Loucy (cell line): ENCODE measurements around the gene NDUFV1.
"Not testable (repeated sequence)": the region's sequence is repeated elsewhere in the genome, so short reads cannot be mapped to it uniquely, and the experiment has no call there.

Experiments
- H2AFZ ChIP-seq: fragments of 200-600 bp; sonication (generic); 2 replicates; pipeline ENCODE4 v1.6.0; 2016; ENCODE audit warnings: antibody characterized with exemption, mild to moderate bottlenecking, low read length, moderate library complexity
- H3F3A ChIP-seq: fragments of 200-600 bp; 2 replicates; pipeline ENCODE4 v1.6.0; 2016; ENCODE audit warnings: antibody characterized with exemption, low read depth, mild to moderate bottlenecking
- H3K27me3 ChIP-seq: fragments of 200-600 bp; sonication (generic); 2 replicates; pipeline ENCODE4 v1.6.1; 2014; ENCODE audit warnings: low read length, mild to moderate bottlenecking; ENCODE audit not compliant: insufficient read depth, poor library complexity, severe bottlenecking
- H3K36me3 ChIP-seq: fragments of 200-600 bp; sonication (generic); 2 replicates; pipeline ENCODE4 v1.6.1; 2016; ENCODE audit warnings: low read length; ENCODE audit not compliant: insufficient read depth
- H3K4me1 ChIP-seq: fragments of 200-600 bp; sonication (generic); 2 replicates; pipeline ENCODE4 v1.5.1; 2014; ENCODE audit warnings: low read length, mild to moderate bottlenecking; ENCODE audit not compliant: insufficient read depth, poor library complexity, severe bottlenecking
- H3K4me2 ChIP-seq: fragments of 200-600 bp; sonication (generic); 2 replicates; pipeline ENCODE4 v1.6.0; 2014; ENCODE audit warnings: antibody characterized with exemption, low read length, low read depth, mild to moderate bottlenecking; ENCODE audit not compliant: poor library complexity, severe bottlenecking
- H3K4me3 ChIP-seq: fragments of 200-600 bp; sonication (generic); 2 replicates; pipeline ENCODE4 v1.5.1; 2014; ENCODE audit warnings: low read length, mild to moderate bottlenecking, mixed read lengths; ENCODE audit not compliant: poor library complexity, severe bottlenecking
- H3K79me2 ChIP-seq: fragments of 200-600 bp; sonication (generic); 2 replicates; pipeline ENCODE4 v1.6.1; 2014; ENCODE audit warnings: low read length; ENCODE audit not compliant: insufficient read depth
- H3K9ac ChIP-seq: fragments of 200-600 bp; sonication (generic); 2 replicates; pipeline ENCODE4 v1.6.0; 2014; ENCODE audit warnings: mild to moderate bottlenecking, low read depth, low read length, moderate library complexity; ENCODE audit not compliant: poor library complexity, severe bottlenecking
- H3K9me2 ChIP-seq: fragments of 200-600 bp; sonication (generic); replicated peaks from 2 replicates; pipeline ENCODE4 v1.6.1; 2016; ENCODE audit warnings: low read depth, low read length, mixed read lengths
- H3K9me3 ChIP-seq: fragments of 200-600 bp; sonication (generic); 2 replicates; pipeline ENCODE4 v1.6.1; 2014; ENCODE audit warnings: mild to moderate bottlenecking, antibody characterized with exemption, low read length, low read depth; ENCODE audit not compliant: insufficient read depth
- H4K20me1 ChIP-seq: fragments of 200-600 bp; sonication (generic); 2 replicates; pipeline ENCODE4 v1.6.0; 2014; ENCODE audit warnings: antibody characterized with exemption, low read length, mild to moderate bottlenecking; ENCODE audit not compliant: insufficient read depth, poor library complexity, severe bottlenecking
- CTCF ChIP-seq: fragments of 200-600 bp; sonication (generic); conservative IDR thresholded peaks from 2 replicates; pipeline ENCODE4 v1.5.1; 2014; ENCODE audit warnings: mild to moderate bottlenecking, antibody characterized with exemption, low read length
- EZH2phosphoT487 ChIP-seq: fragments of 200-600 bp; IDR thresholded peaks from 2 replicates; pipeline ENCODE4 v1.6.1; 2018; ENCODE audit warnings: antibody characterized with exemption, mild to moderate bottlenecking, moderate library complexity, borderline replicate concordance

The NDUFV1 gene

GRCh38 chr11:67654225-67654624 lies 47.5 kb downstream of the NDUFV1 start:
- H3K36me3 ChIP-seq, result no peaks in the 10 kb centered on the region
- no peaks in the 10 kb centered on the region for H3K9me2 ChIP-seq
- H3K4me2 ChIP-seq, result no peak overlapping the region
- TF ChIP-seq EZH2phosphoT487 (no peak), CTCF (no peak)
- no peak overlapping the region for H3K4me3 ChIP-seq
- no peaks in the 10 kb centered on the region for H4K20me1 ChIP-seq
- H3K9me3 ChIP-seq, result no peaks in the 10 kb centered on the region; the same call in 1 of the 2 replicates
- no peak overlapping the region for H3K9ac ChIP-seq
- H3K4me1 ChIP-seq, result peaks cover 42% of the 10 kb centered on the region
- no peaks in the 10 kb centered on the region for H3K79me2 ChIP-seq
- no peak overlapping the region for H2AFZ ChIP-seq
- H3F3A ChIP-seq, result 0 out of 2 replicates have a peak, but pooled peaks cover 2% of the 10 kb centered on the region
- no peaks in the 10 kb centered on the region for H3K27me3 ChIP-seq

GRCh38 chr11:67656278-67656922 lies 49.7 kb downstream of the NDUFV1 start:
- Histone ChIP-seq H3K9ac (no peak overlapping the region), H3K9me3 (no peaks in the 10 kb centered on the region; the same call in 1 of the 2 replicates), H3K4me1 (peaks cover 25% of the 10 kb centered on the region), H4K20me1 (no peaks in the 10 kb centered on the region), H3K4me2 (no peak overlapping the region), H3K27me3 (no peaks in the 10 kb centered on the region), H3K36me3 (no peaks in the 10 kb centered on the region), H3F3A (0 out of 2 replicates have a peak, but pooled peaks cover 2% of the 10 kb centered on the region), H3K4me3 (no peak overlapping the region), H2AFZ (no peak overlapping the region), H3K79me2 (no peaks in the 10 kb centered on the region), H3K9me2 (no peaks in the 10 kb centered on the region)
- TF ChIP-seq EZH2phosphoT487 (no peak), CTCF (no peak)

GRCh38 chr11:67657300-67657699 lies 50.6 kb downstream of the NDUFV1 start:
- no peaks in the 10 kb centered on the region for H4K20me1 ChIP-seq
- H3K27me3 ChIP-seq, result no peaks in the 10 kb centered on the region
- H3K9me3 ChIP-seq, result no peaks in the 10 kb centered on the region; the same call in 1 of the 2 replicates
- no peak overlapping the region for H2AFZ ChIP-seq
- no peaks in the 10 kb centered on the region for H3K36me3 ChIP-seq
- peaks cover 16% of the 10 kb centered on the region for H3K4me1 ChIP-seq
- H3K79me2 ChIP-seq, result no peaks in the 10 kb centered on the region
- no peaks in the 10 kb centered on the region for H3F3A ChIP-seq
- no peaks in the 10 kb centered on the region for H3K9me2 ChIP-seq
- no peak overlapping the region for H3K4me2 ChIP-seq
- H3K4me3 ChIP-seq, result no peak overlapping the region
- H3K9ac ChIP-seq, result no peak overlapping the region
- no peak for TF ChIP-seq EZH2phosphoT487
- TF ChIP-seq CTCF, result no peak

- H3K9ac ChIP-seq, H3K9me2 ChIP-seq, H3K4me2 ChIP-seq, H3K27me3 ChIP-seq, H3F3A ChIP-seq, H3K36me3 ChIP-seq, H3K4me3 ChIP-seq, H3K79me2 ChIP-seq, H2AFZ ChIP-seq, H3K9me3 ChIP-seq, H4K20me1 ChIP-seq: not testable (repeated sequence)
- H3K4me1 ChIP-seq, result peaks cover 11% of the 10 kb centered on the region
Measured at GRCh38 chr11:67659651-67660165, 53.0 kb downstream of the NDUFV1 start.

- not testable (repeated sequence) for H4K20me1 ChIP-seq, H3K36me3 ChIP-seq, H3K9me3 ChIP-seq, H3F3A ChIP-seq, H3K4me3 ChIP-seq, H2AFZ ChIP-seq, H3K9me2 ChIP-seq, H3K9ac ChIP-seq, H3K27me3 ChIP-seq, H3K79me2 ChIP-seq, H3K4me2 ChIP-seq
- H3K4me1 ChIP-seq, result peaks cover 11% of the 10 kb centered on the region
Measured at GRCh38 chr11:67660752-67661151, 54.0 kb downstream of the NDUFV1 start.
